ES-I3 (cell line): ENCODE data around the gene VIM.

ENCODE experiments used
- H3K36me3 ChIP-seq: 2 replicates; pipeline ENCODE4 v1.6.1; 2013; ENCODE audit warnings: mild to moderate bottlenecking, low read length, control low read depth, moderate library complexity; ENCODE audit not compliant: insufficient read depth
- H3K4me1 ChIP-seq: 2 replicates; pipeline ENCODE4 v1.6.1; 2013; ENCODE audit warnings: mild to moderate bottlenecking, control low read depth, low read length; ENCODE audit not compliant: insufficient read depth
- H3K9ac ChIP-seq: 2 replicates; pipeline ENCODE4 v1.6.1; 2013; ENCODE audit warnings: low read depth, mild to moderate bottlenecking, low read length, moderate library complexity
- H3K9me3 ChIP-seq: 2 replicates; pipeline ENCODE4 v1.6.1; 2013; ENCODE audit warnings: mild to moderate bottlenecking, low read length, moderate library complexity; ENCODE audit not compliant: control insufficient read depth, insufficient read depth

The VIM gene

GRCh38 chr10:17228091-17229015 is at the start of gene VIM:
VIM (plus strand) TSS chr10:17228241; CDS start chr10:17229423, 1,182 bp downstream.
- H3K4me1 ChIP-seq = peaks cover 13% of the 10 kb centered on the region
- peak within 1 kb of the TSS; percentile 91 for H3K9ac ChIP-seq
- peaks cover 20% of the 10 kb centered on the region for H3K36me3 ChIP-seq
- H3K9me3 ChIP-seq = no peaks in the 10 kb centered on the region; the same call in 1 of the 2 replicates

- H3K36me3 ChIP-seq = no peaks in the 10 kb centered on the region
- no peak overlapping the region for H3K9ac ChIP-seq
- H3K9me3 ChIP-seq = no peaks in the 10 kb centered on the region
- peaks cover 13% of the 10 kb centered on the region for H3K4me1 ChIP-seq
Observed at GRCh38 chr10:17179002-17179401, 49.0 kb upstream of the VIM start.

DNA sequence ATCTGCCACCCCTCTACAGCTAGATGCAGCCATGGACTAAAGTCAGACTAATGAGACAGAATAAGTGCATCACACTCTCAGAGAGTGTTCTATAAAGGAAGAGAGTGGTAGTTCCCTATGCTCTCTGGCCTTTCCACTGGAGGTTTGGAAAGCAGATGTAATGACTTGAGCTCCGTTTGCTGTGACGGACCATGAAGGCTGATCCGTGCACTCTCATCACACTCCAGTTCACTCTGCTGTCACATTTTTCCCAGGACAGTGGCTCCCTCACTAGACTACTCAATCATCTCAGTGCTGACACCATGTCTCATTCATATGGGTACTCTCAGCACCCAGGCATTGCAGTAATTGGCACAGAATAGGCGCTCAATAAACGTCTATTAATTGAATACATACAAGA is 46.9 kb upstream of the VIM start:
- no peak overlapping the region for H3K9ac ChIP-seq
- H3K9me3 ChIP-seq = no peaks in the 10 kb centered on the region
- H3K4me1 ChIP-seq = peaks cover 8% of the 10 kb centered on the region; the same call in 1 of the 2 replicates

DNA sequence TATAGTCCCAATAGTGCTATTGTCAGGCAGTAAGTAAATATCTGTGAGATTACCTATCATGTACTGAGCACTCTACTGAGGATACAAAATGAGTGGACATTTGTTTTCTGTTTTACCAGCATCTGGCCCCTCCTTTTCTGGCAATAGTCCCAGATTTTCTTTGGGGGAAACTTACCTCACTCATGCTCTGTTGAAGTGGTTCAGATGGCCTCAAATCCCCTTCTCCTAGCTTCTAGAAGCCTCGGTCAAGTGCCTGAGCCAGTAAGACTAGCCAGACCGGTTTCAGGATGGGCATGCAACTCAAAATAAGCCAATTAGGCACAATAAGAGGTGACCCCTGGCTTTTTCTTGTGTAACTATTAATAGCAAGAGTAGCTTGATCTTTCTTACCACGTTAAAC is 46.3 kb upstream of the VIM start:
- Histone ChIP-seq H3K9me3 (no peaks in the 10 kb centered on the region), H3K4me1 (peaks cover 8% of the 10 kb centered on the region; the same call in 1 of the 2 replicates), H3K9ac (no peak overlapping the region), H3K36me3 (no peaks in the 10 kb centered on the region)

More for the DNA sequence above, 46.9 kb upstream of the VIM start:
- H3K36me3 ChIP-seq = no peaks in the 10 kb centered on the region

GRCh38 chr10:17183110-17183509 is 44.9 kb upstream of the VIM start:
- H3K9me3 ChIP-seq = no peaks in the 10 kb centered on the region
- peaks cover 8% of the 10 kb centered on the region; the same call in 1 of the 2 replicates for H3K4me1 ChIP-seq
- no peak overlapping the region for H3K9ac ChIP-seq
- no peaks in the 10 kb centered on the region for H3K36me3 ChIP-seq

- H3K36me3 ChIP-seq = no peaks in the 10 kb centered on the region
- peaks cover 8% of the 10 kb centered on the region; the same call in 1 of the 2 replicates for H3K4me1 ChIP-seq
- H3K9me3 ChIP-seq = no peaks in the 10 kb centered on the region
- H3K9ac ChIP-seq = no peak overlapping the region
Observed at GRCh38 chr10:17185873-17186272, 42.2 kb upstream of the VIM start.

- Histone ChIP-seq H3K36me3 (no peaks in the 10 kb centered on the region), H3K4me1 (no peaks in the 10 kb centered on the region), H3K9ac (no peak overlapping the region), H3K9me3 (no peaks in the 10 kb centered on the region)
Observed at GRCh38 chr10:17188644-17189172, 39.3 kb upstream of the VIM start.

DNA sequence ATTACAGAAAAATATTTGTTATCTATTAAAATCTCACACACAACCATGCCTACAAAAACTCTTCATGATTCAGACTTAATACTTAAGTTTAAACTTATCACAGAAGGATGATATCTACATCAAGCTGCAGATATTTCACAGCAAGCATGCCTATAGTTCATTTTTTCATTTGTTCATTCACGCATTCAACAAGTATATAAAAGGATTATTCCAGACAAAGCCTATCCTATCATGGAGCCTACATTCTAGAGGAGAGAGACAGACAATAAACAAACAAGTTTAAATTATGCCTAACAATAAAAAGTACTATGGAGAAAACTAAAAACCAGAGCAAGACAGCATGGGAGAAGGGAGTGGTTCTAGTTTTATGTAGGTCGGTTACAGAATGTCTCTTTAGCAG is 37.4 kb upstream of the VIM start:
- no peaks in the 10 kb centered on the region for H3K36me3 ChIP-seq
- no peak overlapping the region for H3K9ac ChIP-seq
- H3K9me3 ChIP-seq = no peaks in the 10 kb centered on the region
- no peaks in the 10 kb centered on the region for H3K4me1 ChIP-seq

DNA sequence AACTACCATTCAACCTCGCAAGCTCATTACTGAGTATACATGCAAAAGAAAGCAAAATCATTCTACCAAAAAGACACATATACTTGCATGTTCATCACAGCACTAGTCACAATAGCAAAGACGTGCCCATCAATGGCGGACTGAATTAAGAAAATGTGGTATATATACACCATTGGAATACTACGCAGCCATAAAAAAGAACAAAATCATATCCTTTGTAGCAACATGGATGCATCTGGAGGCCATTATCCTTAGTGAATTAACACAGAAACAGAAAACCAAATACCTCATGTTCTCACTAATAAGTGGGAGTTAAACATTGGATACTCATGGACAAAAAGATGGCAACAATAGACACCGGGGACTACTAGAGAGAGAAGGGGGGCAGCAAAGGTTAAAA is 33.0 kb upstream of the VIM start:
- no peak overlapping the region for H3K9ac ChIP-seq
- no peaks in the 10 kb centered on the region for H3K9me3 ChIP-seq
- peaks cover 10% of the 10 kb centered on the region for H3K4me1 ChIP-seq
- H3K36me3 ChIP-seq = no peaks in the 10 kb centered on the region

GRCh38 chr10:17196045-17196444 is 32.0 kb upstream of the VIM start:
- H3K36me3 ChIP-seq = no peaks in the 10 kb centered on the region
- H3K9ac ChIP-seq = no peak overlapping the region
- H3K4me1 ChIP-seq = peaks cover 14% of the 10 kb centered on the region
- no peaks in the 10 kb centered on the region for H3K9me3 ChIP-seq

DNA sequence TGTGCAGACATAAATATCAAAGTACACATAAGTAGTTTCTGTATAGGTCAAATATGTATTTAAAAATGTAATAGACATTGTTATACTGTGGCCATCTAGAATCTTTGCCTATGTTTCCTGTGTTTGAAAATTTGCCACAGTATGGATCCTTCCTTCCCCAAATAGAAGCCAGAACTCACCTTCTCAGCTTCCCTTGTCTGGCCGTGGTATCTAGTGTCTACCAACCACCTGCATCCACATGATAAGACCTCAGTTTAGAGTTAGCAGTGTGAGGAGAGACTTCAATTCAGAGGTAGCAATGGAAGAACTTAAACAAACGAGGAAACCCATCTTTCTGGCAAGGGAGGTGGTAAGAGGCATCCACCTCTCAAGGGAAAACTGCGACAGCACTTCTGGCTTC is 31.5 kb upstream of the VIM start:
- Histone ChIP-seq H3K9me3 (no peaks in the 10 kb centered on the region), H3K36me3 (no peaks in the 10 kb centered on the region), H3K9ac (no peak overlapping the region), H3K4me1 (peaks cover 14% of the 10 kb centered on the region)

- Histone ChIP-seq H3K36me3 (no peaks in the 10 kb centered on the region), H3K9ac (peak overlapping the region; percentile 99), H3K9me3 (no peaks in the 10 kb centered on the region), H3K4me1 (peaks cover 23% of the 10 kb centered on the region)
Observed at GRCh38 chr10:17199351-17199804, 28.7 kb upstream of the VIM start.

DNA sequence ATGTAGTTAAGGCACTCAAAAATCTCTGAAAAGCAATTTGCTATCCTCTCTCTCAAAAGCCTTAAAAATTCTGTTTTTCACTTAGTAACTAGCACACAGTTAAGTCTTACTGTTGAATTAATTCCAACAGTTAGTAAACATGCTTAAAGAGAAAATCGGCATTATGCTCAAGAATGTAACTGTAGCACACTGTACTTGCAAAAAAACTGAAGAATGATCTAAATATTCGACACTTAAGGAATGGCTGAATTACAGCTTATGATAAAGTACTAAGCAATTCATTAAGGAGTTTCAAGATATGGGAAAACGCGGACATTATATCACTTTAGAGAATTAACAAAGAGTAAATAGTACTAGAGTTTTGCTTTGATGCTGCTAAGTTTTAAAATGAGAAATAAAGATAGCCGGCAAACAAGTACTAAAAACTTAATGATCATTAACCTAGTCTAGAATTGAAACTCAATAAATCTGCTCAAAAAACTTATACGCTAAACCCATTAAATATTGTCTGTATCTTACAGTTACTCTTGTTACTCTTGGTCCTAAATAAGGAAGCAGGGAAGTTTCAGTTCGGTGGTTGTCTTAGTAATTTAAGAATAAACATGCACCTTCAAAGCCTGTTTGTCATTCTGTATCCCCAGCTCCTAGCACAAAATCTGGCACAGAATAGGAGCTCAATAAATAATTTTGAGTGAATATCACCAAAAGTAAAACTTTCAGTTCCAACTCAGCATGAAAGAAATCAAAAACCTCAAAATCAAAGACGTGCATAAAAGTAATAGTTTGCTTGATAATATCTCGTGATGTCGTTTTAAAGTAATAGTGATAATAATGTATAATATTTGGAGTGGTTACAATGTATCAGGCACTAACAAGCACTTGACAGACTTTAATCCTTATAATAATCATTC is 27.8 kb upstream of the VIM start:
- peak overlapping the region; percentile 99 for H3K9ac ChIP-seq
- H3K36me3 ChIP-seq = no peaks in the 10 kb centered on the region
- peaks cover 23% of the 10 kb centered on the region for H3K4me1 ChIP-seq
- H3K9me3 ChIP-seq = no peaks in the 10 kb centered on the region
